Pancreas (tissue), 10 donors: Measurements from ENCODE around the gene SCPEP1. TPM values are rescaled to one million over a fixed set of nuclear protein-coding genes. Genes with fewer than 3 reads are reported as not detected.
"Not testable (repeated sequence)": the region's sequence is repeated elsewhere in the genome, so short reads cannot be mapped to it uniquely, and the experiment has no call there.

Experiments used
- ATAC-seq, 4 donors: fragments of 200-7000 bp; cut with Tn5 transposase; one replicate each; pipeline versions ENCODE4 v1.8.0 to v1.9.1; 2020; ENCODE audit warnings: mild to moderate bottlenecking in 4 of 4, moderate library complexity in 4 of 4
- DNase-seq, 6 donors: peaks; one replicate each; pipeline ENCODE4 v3.0.0-alpha.2; 2020
- FAIRE-seq: peaks from 2 replicates; lab custom pipeline; 2012; peaks lifted over from hg19 to GRCh38; lab: Jason Lieb, UNC
- H3K27ac ChIP-seq, 4 donors: fragments of 200-600 bp; sonication (generic); 1 replicate in 3 of 4; 2 replicates in 1 of 4; pipeline versions ENCODE4 v1.5.0 to v1.8.0; 2020
- H3K27me3 ChIP-seq, 4 donors: fragments of 200-600 bp; one replicate each; pipeline ENCODE4 v1.8.0; 2021
- H3K36me3 ChIP-seq, 3 donors: fragments of 200-600 bp; sonication (generic) in 1 of 3; one replicate each; pipeline versions ENCODE4 v1.5.0 to v1.8.0; 2020 to 2021
- H3K4me1 ChIP-seq, 3 donors: fragments of 200-600 bp; one replicate each; pipeline ENCODE4 v1.8.0; 2021
- H3K4me3 ChIP-seq, 4 donors: fragments of 200-600 bp; sonication (generic) in 2 of 4; one replicate each; pipeline versions ENCODE4 v1.5.0 to v1.8.0; 2020 to 2021
- H3K9me3 ChIP-seq, 4 donors: fragments of 200-600 bp; one replicate each; pipeline ENCODE4 v1.8.0; 2021
- WGBS, 2 donors: extraction: QIAGEN DNeasy Blood & Tissue Kit; methylation state at CpG; one replicate each; pipeline ENCODE4 v1.1.7; 2013; 5-methylcytosine and 5-hydroxymethylcytosine counted together
- intact Hi-C, 3 donors: fragments of 100-400 bp; cut with DNase I; formaldehyde crosslinking; loops; one replicate each; pipeline versions ENCODE4 v1.11.1 to v1.14.2; 2022
- polyA plus RNA-seq, 2 donors: library from polyadenylated mRNA; stranded (reverse); fragments of 200-250 nt; gene quantifications; one replicate each; pipeline ENCODE4 v1.2.3, GENCODE V29; 2013
- total RNA-seq, 6 donors: library from RNA; stranded (reverse); fragmentation: NEBNext Ultra II Directional in 4 of 6; extraction: Animal tissue kit (Norgen Biotek cat#: 25700) in 4 of 6; gene quantifications; one replicate each; pipeline versions ENCODE4 v1.2.1 to v1.2.4, GENCODE V29; 2021 to 2023
- TF ChIP-seq, protein P1 (sequence below), 4 donors: fragments of 200-600 bp; sonication (generic) in 3 of 4; IDR thresholded peaks; one replicate each; pipeline versions ENCODE4 v1.5.0 to v1.8.0; 2021; ENCODE audit warnings: antibody characterized with exemption in 4 of 4
- donor health status: healthy with polysubstance abuse.
- donor health status: DM: no; HTN: no; CAD: no; lungs with moderate emphysema.
- donor health status: DM: no; HTN: no; CAD: no.
- donor health status: control.
- donor health status: control.
- donor health status: Bipolar disorder and iron deficiency.
- donor health status: DM: yes; HTN: yes; CAD: no.
- donor health status: DM: no; HTN: no; CAD: no.
- donor health status: DM: no; HTN: no; CAD: no.
- donor health status: DM: yes; HTN: yes; CAD: no.

The SCPEP1 gene
- total and polyA plus RNA-seq, 8 donors = 6.6 to 37.2 (median 16.3) TPM

DNA sequence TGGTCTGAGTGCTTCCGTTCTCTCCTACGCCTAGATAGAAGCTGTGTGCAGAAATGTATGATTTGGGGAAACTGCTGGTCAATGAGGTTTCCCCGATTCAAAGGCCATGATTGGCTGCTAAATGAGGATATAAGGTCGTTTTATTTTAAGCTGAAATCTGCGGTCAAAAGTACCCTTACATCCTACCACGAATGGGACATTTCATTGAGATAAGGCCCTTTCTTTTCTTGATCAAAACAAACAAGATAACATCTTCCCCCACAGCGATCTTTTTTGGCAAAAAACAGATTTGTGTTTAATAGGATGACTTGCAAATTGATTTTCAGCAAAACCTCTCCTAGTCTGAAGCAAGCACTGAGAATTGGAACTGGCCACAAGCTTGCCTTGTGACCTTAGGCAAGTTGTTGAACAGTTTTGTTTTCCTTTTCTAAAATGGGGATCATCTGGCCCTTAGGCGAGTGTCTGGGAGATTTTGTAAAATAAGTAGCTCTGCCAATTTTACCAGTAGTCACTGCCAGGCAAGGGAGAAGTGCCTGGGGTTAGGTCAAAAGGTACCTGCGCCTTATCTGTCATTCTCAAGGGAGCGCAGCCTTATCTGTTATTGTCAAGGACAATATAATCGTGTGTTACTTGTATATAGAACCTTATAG lies 635 bp downstream of the SCPEP1 start:
- ATAC-seq = peak in 2 of 4 donors; percentile 16 to 23
- H3K9me3 ChIP-seq = no peaks in the 10 kb centered on the region
- H3K36me3 ChIP-seq = no peaks in the 10 kb centered on the region
- WGBS, 2 donors = 8 to 13% methylated on average over 11 of the region's 11 CpGs
- intact Hi-C loops = no loop called here
- TF ChIP-seq, protein P1, sequence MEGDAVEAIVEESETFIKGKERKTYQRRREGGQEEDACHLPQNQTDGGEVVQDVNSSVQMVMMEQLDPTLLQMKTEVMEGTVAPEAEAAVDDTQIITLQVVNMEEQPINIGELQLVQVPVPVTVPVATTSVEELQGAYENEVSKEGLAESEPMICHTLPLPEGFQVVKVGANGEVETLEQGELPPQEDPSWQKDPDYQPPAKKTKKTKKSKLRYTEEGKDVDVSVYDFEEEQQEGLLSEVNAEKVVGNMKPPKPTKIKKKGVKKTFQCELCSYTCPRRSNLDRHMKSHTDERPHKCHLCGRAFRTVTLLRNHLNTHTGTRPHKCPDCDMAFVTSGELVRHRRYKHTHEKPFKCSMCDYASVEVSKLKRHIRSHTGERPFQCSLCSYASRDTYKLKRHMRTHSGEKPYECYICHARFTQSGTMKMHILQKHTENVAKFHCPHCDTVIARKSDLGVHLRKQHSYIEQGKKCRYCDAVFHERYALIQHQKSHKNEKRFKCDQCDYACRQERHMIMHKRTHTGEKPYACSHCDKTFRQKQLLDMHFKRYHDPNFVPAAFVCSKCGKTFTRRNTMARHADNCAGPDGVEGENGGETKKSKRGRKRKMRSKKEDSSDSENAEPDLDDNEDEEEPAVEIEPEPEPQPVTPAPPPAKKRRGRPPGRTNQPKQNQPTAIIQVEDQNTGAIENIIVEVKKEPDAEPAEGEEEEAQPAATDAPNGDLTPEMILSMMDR (IDR thresholded peaks at IDR 0.05) = no peak
- no peaks in the 10 kb centered on the region for H3K27me3 ChIP-seq
- H3K4me3 ChIP-seq = peak overlapping the region; percentile 24 to 60 (median 42)
- no peak for FAIRE-seq
- peaks cover 0 to 13% (median 7%) of the 10 kb centered on the region in 3 donors for H3K4me1 ChIP-seq
- no peak for DNase-seq
- H3K27ac ChIP-seq = peak overlapping the region in 2 of 4 donors; percentile 17 to 31

DNA sequence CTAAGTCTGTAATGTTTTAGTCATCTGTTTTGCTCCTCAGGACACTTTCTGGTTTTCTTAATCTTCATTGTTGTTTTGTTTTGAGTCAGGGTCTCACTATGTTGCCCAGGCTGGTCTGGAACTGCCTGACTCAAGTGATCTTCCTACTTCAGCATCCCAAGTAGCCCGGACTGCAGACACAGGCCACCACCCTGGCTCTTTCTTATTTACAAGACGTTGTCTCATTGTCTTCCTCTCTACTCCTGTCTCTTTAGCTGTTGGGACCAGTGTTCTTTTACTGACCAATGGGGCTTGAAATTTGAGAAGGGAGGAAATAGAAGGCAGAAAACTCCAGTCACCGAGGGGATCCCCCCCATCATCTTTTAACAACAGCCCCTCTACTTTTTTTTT lies 1.2 kb downstream of the SCPEP1 start:
- H3K36me3 ChIP-seq = no peaks in the 10 kb centered on the region
- H3K27ac ChIP-seq = no peak overlapping the region
- no peak overlapping the region for H3K4me3 ChIP-seq
- no peaks in the 10 kb centered on the region for H3K9me3 ChIP-seq
- TF ChIP-seq, protein P1 (IDR thresholded peaks at IDR 0.05) = no peak
- ATAC-seq (no peak), FAIRE-seq (no peak), DNase-seq (no peak)
- 45 to 57% methylated on average over 3 of the region's 3 CpGs for WGBS, 2 donors
- H3K27me3 ChIP-seq = no peaks in the 10 kb centered on the region
- H3K4me1 ChIP-seq = peaks cover 0 to 13% (median 7%) of the 10 kb centered on the region in 3 donors
- intact Hi-C loops = no loop called here

DNA sequence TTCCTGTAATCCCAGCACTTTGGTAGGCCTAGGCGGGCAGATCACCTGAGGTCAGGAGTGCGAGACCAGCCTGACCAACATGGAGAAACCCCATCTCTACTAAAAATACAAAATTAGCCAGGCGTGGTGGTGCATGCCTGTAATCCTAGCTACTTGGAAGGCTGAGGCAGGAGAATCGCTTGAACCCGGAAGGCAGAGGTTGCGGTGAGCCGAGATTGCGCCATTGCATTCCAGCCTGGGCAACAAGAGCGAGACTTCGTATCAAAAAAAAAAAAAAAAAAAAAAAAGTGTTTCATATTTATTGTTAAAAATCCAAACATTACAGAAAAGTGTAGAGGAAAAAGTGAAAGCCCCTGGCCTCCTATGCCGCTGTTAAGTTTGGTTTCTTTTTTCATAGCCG lies 2.6 kb downstream of the SCPEP1 start:
- H3K36me3 ChIP-seq, ATAC-seq, H3K4me3 ChIP-seq, H3K27me3 ChIP-seq, H3K27ac ChIP-seq, intact Hi-C loops, DNase-seq, FAIRE-seq, H3K9me3 ChIP-seq: not testable (repeated sequence)
- whole genome bisulfite sequencing, 2 donors = 94 to 97% methylated on average over 12 of the region's 12 CpGs
- peaks cover 0 to 13% (median 7%) of the 10 kb centered on the region in 3 donors for H3K4me1 ChIP-seq

DNA sequence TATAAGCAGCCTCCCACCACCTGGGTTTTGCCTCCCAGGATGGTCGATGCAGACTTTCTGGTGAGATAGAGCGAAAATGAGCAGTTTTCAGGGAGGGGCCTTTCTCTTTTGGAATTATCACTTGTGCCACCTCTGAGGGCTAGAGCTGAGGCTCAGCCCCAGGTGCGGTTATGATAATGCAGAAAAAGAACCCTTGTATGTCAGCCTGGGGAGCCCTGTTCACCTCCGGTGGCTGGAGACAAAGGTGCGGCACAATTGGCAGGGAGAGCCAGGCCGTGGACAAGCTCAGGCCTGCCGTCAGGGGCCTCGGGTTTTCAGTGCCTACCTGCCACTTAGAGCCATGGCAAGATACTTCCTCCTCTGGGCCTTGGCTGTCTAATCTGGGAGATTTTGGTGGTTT lies 4.4 kb downstream of the SCPEP1 start:
- intact Hi-C loops = no loop called here
- no peaks in the 10 kb centered on the region for H3K36me3 ChIP-seq
- 91% methylated on average over 8 of the region's 8 CpGs for WGBS, 2 donors

DNA sequence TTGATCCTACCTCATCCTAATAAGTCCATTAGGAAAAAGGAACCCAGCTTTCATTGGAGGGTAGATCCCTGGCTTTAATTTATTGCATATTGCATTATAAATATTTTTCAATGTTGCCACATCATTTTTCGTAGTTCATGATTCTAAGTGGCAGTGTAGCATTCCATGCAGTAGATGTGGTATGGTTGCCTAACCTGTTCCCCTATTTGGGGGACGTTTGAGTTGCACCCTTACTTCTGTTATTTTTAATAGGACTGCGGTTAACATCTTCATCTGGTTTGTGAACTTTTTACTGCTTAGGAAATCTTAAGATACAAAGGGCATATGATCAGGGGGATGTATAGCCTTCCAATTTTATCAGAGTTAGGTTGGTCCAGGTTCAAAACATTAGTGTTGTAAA lies 5.4 kb downstream of the SCPEP1 start:
- 72 to 77% methylated on average over 3 of the region's 3 CpGs for WGBS, 2 donors
- Histone ChIP-seq H3K36me3 (no peaks in the 10 kb centered on the region), H3K27me3 (no peaks in the 10 kb centered on the region), H3K9me3 (no peaks in the 10 kb centered on the region), H3K4me1 (peaks cover 8 to 15% (median 10%) of the 10 kb centered on the region in 3 donors), H3K4me3 (no peak overlapping the region), H3K27ac (no peak overlapping the region)
- FAIRE-seq = no peak
- TF ChIP-seq, protein P1 (IDR thresholded peaks at IDR 0.05) = no peak
- DNase-seq = no peak
- ATAC-seq = no peak
- intact Hi-C loops = no loop called here

More for the DNA sequence above, 4.4 kb downstream of the SCPEP1 start:
- Histone ChIP-seq H3K4me3 (no peak overlapping the region), H3K4me1 (peaks cover 0 to 13% (median 7%) of the 10 kb centered on the region in 3 donors), H3K27me3 (no peaks in the 10 kb centered on the region), H3K9me3 (no peaks in the 10 kb centered on the region), H3K27ac (no peak overlapping the region)
- TF ChIP-seq, protein P1 (IDR thresholded peaks at IDR 0.05) = no peak
- no peak for FAIRE-seq
- ATAC-seq = no peak
- no peak for DNase-seq
